ENCODE results near the gene ZNF202. TPM values are rescaled to one million over a fixed set of nuclear protein-coding genes. Genes with fewer than 3 reads are reported as not detected.

ZNF202 gene
- total and polyA plus RNA-seq, 2 of the 13 experiments (the other 11 are each of a cell fraction or from before 2014, with no cell fraction given) = 7.7 to 7.9 TPM

- TF ChIP-seq ZNF646 (CRISPR knock-in tag; IDR thresholded peaks at IDR 0.05) (no peak), HOXA3 (CRISPR knock-in tag; IDR thresholded peaks at IDR 0.05) (peak; percentile 66), SMAD9 (CRISPR knock-in tag; IDR thresholded peaks at IDR 0.05) (0 out of 2 replicates have a peak, but pooled peaks have one; percentile 34), ZMYM4 (CRISPR knock-in tag; IDR thresholded peaks at IDR 0.05) (peak; percentile 79; the same call in 1 of the 2 replicates), PTBP1 (IDR thresholded peaks at IDR 0.05; ENCODE audit: low read depth, low read length, poor library complexity, severe bottlenecking) (peak; percentile 77), RBFOX2 (IDR thresholded peaks at IDR 0.05; ENCODE audit: low read depth, low read length) (peak; percentile 96), ZKSCAN8 (CRISPR knock-in tag; IDR thresholded peaks at IDR 0.05; ENCODE audit: borderline replicate concordance) (0 out of 2 replicates have a peak, but pooled peaks have one; percentile 25), ZNF512 (CRISPR knock-in tag; IDR thresholded peaks at IDR 0.05) (peak; percentile 84), ZNF414 (CRISPR knock-in tag; IDR thresholded peaks at IDR 0.05) (0 out of 2 replicates have a peak, but pooled peaks have one; percentile 51), ZNF546 (CRISPR knock-in tag; conservative IDR thresholded peaks at IDR 0.05) (no peak), LCORL (IDR thresholded peaks at IDR 0.05) (no peak), LCORL (CRISPR knock-in tag; IDR thresholded peaks at IDR 0.05) (no peak), ZNF687 (CRISPR knock-in tag; IDR thresholded peaks at IDR 0.05) (peak; percentile 81), EP300 (IDR thresholded peaks at IDR 0.05; ENCODE audit: low read depth in 2 of 2, low read length in 2 of 2) (no peak), EP300 (CRISPR knock-in tag; IDR thresholded peaks at IDR 0.05; ENCODE audit: borderline replicate concordance) (no peak; the same call in 1 of the 2 replicates)
These were observed at the start of gene ZNF202 (continued) for GRCh38 chr11:123741159-123742030.
